HG03196 (cell line): ENCODE results near the gene ARHGEF6.

ENCODE experiments used
- ATAC-seq: cut with Tn5 transposase; IDR thresholded peaks from one replicate; pipeline ENCODE4 v1.9.1; 2021; ENCODE audit not compliant: unreplicated experiment

The ARHGEF6 gene

DNA sequence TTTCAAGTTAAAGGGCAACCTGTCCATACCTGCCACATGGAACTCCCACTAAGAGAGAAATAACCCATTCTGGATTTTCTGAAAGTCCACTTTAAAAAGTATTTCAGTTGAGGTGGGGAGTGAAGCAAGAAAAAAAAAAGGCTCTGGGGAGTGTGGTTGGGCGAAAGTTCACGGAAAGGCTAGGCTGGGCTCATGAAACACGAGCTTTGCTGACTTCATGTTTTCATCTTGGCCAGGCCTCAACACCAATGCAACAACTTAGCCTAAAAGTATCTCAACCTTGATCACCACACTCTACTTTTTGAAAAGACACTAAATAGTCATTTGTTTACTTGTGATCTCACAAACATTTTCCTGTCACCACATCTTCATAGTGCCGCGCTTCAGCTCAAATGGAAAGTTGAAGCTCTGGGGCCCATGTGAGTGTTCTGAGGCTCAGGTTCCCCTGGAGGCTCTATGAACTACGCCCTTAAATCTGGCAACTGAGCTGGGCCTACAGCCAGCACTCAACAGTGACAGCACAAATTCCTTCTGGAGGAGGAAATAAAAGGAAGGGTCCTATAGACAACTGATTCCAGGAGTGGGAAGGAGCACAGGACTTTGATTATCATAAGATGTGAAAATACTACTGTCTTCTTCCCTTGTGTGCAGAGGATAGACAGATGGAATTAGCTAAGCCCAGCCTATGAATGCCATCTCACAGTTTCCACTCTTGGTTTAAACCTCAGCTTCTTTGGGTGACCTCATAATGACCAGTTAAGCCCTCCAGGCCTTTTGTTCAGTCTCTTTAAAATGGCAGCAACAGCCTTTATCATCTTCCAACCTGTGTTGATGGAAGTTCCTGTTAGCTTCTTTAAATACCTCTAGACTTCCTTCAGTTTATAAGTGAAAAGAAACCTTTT lies 127.7 kb downstream of the ARHGEF6 start:
- ATAC-seq = no peak

DNA sequence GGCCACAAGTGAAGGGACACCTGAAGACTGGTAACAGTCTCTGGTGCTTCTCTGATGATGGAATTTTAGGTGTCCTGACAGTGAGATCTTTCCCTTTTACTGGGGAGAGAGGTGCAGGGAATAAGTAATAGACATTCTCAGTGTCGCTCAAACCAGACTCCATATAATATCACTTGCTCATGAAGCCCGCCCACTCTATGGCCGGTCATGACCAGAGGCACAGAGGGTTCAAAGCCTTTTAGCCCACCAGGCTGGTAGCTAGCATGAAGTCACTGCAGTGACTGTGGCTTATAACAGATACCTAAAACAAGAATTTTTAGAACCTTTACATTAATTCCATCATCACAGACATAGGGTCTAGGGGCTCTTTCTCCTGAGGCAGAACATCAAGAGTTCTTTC lies 129.9 kb downstream of the ARHGEF6 start:
- ATAC-seq = no peak

DNA sequence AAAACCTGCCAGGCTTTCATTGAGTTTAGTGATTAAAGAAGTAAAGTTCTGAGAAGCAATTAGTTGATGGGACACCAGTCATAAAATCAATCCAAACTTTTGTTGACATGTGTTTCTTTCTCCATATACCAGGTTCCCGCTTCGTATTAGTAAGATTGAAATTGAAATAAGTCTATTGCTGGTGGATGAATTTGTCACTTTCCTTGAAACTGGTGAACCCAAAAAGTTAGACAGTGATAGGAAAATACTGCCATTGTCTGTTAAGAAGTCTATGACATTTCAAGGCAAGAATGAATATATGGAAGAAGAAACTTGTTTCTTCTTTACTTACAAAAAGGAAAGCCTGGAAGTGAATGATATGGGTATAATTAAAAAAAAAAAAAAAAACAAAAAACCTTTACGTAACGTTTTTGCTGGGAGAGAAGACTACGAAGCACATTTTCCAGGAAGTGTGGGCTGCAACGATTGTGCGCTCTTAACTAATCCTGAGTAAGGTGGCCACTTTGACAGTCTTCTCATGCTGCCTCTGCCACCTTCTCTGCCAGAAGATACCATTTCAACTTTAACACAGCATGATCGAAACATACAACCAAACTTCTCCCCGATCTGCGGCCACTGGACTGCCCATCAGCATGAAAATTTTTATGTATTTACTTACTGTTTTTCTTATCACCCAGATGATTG lies 132.9 kb downstream of the ARHGEF6 start, which contains the start of gene CD40LG:
CD40LG (plus strand) TSS at position 482 of the 684 bp plus-strand sequence; CDS start at position 573, 91 bp downstream.
- no peak for ATAC-seq

GRCh38 chrX:136646602-136647239 lies 134.0 kb downstream of the ARHGEF6 start:
- no peak for ATAC-seq

GRCh38 chrX:136643243-136643642 lies 137.5 kb downstream of the ARHGEF6 start:
- ATAC-seq = no peak

GRCh38 chrX:136639506-136640176 lies 141.1 kb downstream of the ARHGEF6 start:
- no peak for ATAC-seq

GRCh38 chrX:136636121-136636520 lies 144.6 kb downstream of the ARHGEF6 start:
- no peak for ATAC-seq

- no peak for ATAC-seq
Observed at GRCh38 chrX:136635235-136635634, 145.5 kb downstream of the ARHGEF6 start.

GRCh38 chrX:136630881-136631280 lies 149.9 kb downstream of the ARHGEF6 start:
- ATAC-seq = no peak

DNA sequence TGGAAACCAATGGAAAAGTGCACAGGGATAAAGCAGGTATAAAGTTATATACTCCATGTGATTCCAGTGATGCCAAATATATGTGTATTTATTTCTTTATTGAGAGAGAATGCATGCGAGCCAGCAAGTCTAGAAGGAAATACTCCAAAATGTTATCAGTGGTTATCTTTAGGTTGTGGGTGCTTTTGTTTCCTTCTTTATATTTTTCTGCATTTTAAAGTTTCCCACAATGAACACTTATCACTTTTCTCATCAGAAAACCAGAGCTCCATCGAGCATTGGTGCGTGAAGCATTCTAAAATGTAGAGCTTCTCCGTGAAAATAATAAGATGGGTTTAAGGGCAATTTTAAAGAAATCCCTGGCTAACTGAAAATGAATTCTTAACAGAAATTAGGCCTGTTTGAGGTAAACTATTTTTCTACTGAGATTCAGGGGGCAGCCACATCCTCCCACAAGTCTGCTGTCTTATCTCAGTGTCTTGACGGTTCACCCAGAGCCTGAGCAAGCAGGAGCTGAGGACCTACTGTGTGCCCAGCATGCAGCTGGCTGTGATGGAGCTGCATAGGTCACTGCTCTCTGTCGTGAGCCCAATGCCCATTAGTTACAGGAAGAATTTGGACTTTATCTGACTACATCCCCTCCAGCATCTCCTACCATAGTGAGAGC lies 151.5 kb downstream of the ARHGEF6 start:
- ATAC-seq = no peak

- ATAC-seq = no peak
Observed at GRCh38 chrX:136627409-136627808, 153.3 kb downstream of the ARHGEF6 start.

DNA sequence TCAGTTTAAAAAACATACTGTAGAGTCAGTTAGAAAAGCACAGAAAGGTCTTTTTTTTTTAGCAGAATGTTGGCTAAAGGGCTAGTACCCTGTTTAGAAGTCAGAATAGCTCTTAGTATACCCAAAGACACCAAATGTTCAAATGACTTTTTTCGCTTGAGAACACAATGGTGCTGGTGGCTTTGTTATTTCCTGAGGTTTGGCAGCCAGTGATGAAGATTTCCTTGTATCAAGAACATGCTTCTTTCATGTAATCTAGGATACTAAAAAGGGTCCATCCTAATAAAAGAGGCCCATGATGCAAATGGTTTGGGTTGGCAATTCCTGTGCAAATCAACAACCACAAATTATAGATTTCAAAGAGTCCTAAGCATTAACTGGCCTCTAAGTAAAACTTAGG lies 153.8 kb downstream of the ARHGEF6 start:
- ATAC-seq = no peak

GRCh38 chrX:136626237-136626636 lies 154.5 kb downstream of the ARHGEF6 start:
- ATAC-seq = no peak

DNA sequence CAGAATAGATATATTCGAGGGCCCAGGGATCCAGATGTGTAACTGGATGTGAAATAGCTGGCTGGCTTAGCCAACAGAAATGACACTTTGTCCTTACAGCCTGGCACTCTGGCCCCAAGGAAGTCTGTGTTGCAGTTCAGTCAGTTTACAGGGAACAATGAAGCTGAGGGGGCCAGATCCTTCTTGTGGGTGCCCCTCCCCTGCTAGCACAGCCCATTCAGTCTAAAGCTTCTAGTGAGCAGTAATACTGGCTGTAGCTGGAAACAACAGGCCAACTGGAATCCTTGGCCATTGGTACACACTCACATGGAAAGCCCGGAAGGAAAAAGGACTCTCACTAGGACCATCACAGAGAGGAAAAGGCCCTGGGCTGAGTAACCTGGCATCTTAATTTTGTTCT lies 155.5 kb downstream of the ARHGEF6 start:
- no peak for ATAC-seq

- no peak for ATAC-seq
Observed at GRCh38 chrX:136623396-136623795, 157.3 kb downstream of the ARHGEF6 start.

- ATAC-seq = no peak
Observed at GRCh38 chrX:136622568-136622967, 158.2 kb downstream of the ARHGEF6 start.

DNA sequence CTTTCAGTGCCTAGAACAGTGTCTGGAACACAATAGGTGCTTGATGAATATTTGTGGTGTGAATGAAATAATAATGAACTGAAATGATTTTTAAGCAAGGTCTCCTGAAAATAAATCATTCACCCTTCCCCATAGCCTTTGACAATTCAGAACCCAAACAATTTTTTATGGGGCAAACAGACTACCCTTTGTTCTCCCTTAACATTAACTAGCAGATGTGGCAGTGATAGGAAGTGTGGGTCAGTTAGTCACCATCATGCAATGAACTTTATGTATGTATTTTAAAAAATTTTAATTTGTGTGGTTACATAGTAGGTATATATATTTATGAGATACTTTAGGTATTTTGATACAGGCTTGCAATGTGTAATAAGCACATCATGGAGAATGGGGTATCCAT lies 160.0 kb downstream of the ARHGEF6 start:
- no peak for ATAC-seq

- no peak for ATAC-seq
Observed at GRCh38 chrX:136619899-136620505, 160.7 kb downstream of the ARHGEF6 start.

DNA sequence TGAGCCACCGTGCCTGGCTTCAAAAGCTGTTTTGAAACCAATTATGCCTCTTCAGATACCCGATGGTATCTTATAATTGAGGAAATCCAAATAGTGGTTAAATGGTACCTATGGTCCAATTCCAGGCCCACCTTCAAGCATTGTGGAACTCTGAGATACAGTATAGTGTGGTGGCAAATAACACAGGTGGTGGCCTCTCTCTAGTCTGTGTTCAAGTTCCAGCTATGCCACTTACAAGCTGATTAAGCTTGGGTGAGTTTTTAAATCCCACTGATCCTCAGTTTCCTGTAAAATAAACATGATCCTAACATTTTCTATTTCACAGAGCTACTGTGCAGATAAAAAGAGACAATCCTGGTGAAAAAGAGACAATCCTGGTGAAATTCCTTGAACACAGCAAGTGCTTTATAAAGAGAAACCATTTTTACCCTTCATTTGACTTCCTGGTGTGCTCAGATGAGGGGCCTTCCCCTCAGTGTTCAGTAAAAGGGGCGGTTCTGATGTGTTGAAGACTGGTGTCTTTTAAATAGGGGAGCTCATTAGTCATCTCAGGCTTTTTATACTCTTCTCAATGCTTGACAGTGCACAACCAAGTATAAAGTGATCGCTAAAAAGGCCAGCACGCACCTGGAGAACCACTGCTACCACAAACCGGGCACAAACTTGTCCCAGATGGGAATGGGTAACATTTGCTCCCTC lies 163.6 kb downstream of the ARHGEF6 start:
- ATAC-seq = peak; percentile 71
